ENCODE results near the gene CDC42EP4. TPM values are rescaled to one million over a fixed set of nuclear protein-coding genes. Genes with fewer than 3 reads are reported as not detected.

Gene CDC42EP4
- polyA plus RNA-seq, 6 donors from 2014 or later = 0.09 to 0.21 (median 0.12) TPM; not detected in 2

DNA sequence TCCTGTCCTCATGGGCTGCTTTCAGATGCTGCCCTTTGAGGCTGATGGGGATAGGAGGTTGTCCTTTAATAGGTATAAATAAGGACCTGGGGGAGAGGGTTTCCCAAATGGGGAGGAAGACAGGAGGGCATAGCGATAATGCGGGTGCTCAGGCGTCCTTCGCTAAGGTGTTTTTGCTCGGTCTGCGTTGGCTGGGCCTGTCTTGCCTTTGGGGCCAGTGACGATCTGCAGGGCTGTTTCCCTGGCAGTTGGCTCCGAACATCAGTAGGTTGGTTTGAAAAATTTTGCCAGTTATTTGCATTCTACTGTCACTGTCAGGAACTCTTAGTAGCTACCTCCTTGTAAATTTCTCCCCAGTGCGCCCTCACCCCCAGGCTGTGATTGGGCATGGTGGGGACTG lies 37.8 kb upstream of the CDC42EP4 start:
- no peak overlapping the region for H3K4me3 Mint-ChIP-seq
- H3K27me3 Mint-ChIP-seq = no peaks in the 10 kb centered on the region
- no peaks in the 10 kb centered on the region for H3K9me3 Mint-ChIP-seq
- H3K36me3 Mint-ChIP-seq = peaks cover 9 to 12% of the 10 kb centered on the region in 2 donors
- H3K4me1 Mint-ChIP-seq = no peaks in the 10 kb centered on the region
- ATAC-seq (ENCODE audit: low read depth in 2 of 2) (no peak), DNase-seq (no peak)
- H3K27ac Mint-ChIP-seq = no peak overlapping the region

DNA sequence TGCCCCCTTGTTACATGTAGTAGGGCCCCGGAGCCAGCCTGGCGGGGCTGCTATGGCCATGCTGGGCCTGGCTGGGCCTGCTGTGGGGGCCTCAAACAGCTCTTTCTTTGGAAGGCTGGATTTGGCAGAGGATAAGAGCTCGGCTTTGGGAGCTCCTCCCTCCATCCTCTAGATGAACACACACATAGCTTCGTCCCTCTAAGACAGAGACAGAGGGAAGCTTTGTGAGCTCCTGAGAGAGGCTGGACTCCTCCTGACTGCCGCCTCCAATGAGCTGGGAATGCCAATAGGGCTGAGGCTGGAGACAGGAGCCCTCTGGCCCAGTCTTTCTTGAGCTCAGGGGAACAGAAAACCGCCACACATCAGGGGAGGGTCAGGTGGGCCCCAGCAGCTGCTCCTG lies 37.3 kb upstream of the CDC42EP4 start:
- Mint-ChIP-seq H3K9me3 (no peaks in the 10 kb centered on the region), H3K4me3 (no peak overlapping the region), H3K27ac (peak overlapping the region in 1 of 6 donors; percentile 53), H3K36me3 (peaks cover 9 to 12% of the 10 kb centered on the region in 2 donors), H3K4me1 (no peaks in the 10 kb centered on the region), H3K27me3 (no peaks in the 10 kb centered on the region)
- ATAC-seq (ENCODE audit: low read depth in 2 of 2) (no peak), DNase-seq (no peak)

DNA sequence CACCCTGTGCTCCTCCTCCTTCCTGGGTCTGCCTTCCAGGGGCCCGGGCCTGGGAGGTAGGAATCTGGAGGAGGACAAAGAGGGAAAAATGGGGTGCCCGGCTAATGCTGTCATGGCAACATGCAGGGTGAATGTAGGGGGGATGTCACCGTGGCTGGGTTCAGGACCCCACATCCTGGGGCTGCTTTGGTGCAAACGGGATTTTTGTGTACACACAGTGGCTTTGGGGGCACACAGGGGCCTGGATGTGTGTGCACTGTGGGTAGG lies 37.0 kb upstream of the CDC42EP4 start:
- DNase-seq (no peak), ATAC-seq (ENCODE audit: low read depth in 2 of 2) (no peak)
- no peaks in the 10 kb centered on the region for H3K9me3 Mint-ChIP-seq
- no peak overlapping the region for H3K4me3 Mint-ChIP-seq
- no peaks in the 10 kb centered on the region for H3K4me1 Mint-ChIP-seq
- H3K36me3 Mint-ChIP-seq = peaks cover 9 to 12% of the 10 kb centered on the region in 2 donors
- no peaks in the 10 kb centered on the region for H3K27me3 Mint-ChIP-seq
- peak overlapping the region in 1 of 6 donors; percentile 53 for H3K27ac Mint-ChIP-seq

DNA sequence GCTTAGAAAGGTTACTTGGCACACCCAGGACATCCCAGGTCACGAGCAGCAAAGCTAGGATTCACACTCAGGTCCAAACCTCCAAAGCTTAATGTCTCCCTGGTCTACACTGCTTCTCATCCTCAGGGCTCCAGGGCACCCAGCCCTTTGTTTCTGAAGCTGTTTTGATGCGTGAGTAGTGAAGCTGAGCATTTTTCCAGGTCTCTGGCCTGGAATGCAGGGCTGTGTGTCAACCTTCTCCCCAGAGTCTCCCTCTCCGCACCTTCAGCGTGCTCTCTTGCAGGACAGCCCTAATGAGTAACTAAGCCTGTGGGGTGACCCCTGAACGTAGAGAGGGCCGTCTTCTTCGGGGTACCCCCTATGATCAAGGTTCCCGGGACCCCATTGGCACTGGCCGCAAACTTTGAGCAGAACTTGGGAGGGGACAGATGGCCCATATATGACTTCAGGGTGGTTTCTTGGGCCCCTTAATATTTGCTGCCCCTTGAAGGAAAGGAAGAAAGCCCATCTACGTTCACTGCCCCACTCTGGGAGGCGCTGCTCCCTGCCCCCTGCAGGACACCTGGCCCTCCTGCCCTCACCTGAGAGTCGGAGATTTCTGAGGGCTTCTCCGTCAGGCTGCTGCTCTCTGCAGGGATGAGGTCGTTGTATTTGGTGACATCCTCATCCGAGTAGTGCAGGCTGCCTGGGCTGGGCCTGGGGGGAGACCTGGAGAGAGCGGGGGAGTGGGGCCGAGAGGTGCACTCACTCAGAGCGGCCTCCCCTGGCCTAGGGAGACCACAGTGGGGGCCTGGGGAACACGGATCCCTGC lies 36.4 kb upstream of the CDC42EP4 start:
- H3K27ac Mint-ChIP-seq = peak overlapping the region in 1 of 6 donors; percentile 53
- ATAC-seq (ENCODE audit: low read depth in 2 of 2) (no peak), DNase-seq (no peak)
- H3K4me1 Mint-ChIP-seq = no peaks in the 10 kb centered on the region
- H3K4me3 Mint-ChIP-seq = no peak overlapping the region
- H3K36me3 Mint-ChIP-seq = peaks cover 9 to 12% of the 10 kb centered on the region in 2 donors
- H3K9me3 Mint-ChIP-seq = no peaks in the 10 kb centered on the region
- H3K27me3 Mint-ChIP-seq = no peaks in the 10 kb centered on the region

DNA sequence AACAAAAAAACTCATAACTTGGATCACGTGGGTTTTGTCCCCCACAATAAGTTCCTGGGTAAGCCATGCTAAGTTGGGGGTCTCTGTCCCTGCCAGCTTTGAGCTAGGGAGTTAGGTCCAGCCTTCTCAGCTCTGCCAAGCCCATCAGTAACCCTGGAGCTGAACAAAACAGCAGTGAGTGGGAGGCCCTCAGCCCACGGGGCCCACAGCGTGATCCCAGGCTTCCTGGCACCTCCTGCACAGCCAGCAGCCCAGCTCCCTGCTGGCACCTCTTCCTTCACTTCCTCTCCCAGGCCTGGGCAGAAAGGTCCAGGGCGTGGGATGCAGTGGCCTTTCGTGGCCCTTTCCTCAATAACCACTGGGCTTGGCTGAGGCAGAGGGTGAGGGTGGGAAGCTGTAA lies 35.5 kb upstream of the CDC42EP4 start:
- DNase-seq (no peak), ATAC-seq (ENCODE audit: low read depth in 2 of 2) (no peak)
- H3K4me3 Mint-ChIP-seq = no peak overlapping the region
- no peaks in the 10 kb centered on the region for H3K4me1 Mint-ChIP-seq
- H3K27me3 Mint-ChIP-seq = no peaks in the 10 kb centered on the region
- peaks cover 9 to 12% of the 10 kb centered on the region in 2 donors for H3K36me3 Mint-ChIP-seq
- no peak overlapping the region for H3K27ac Mint-ChIP-seq
- H3K9me3 Mint-ChIP-seq = no peaks in the 10 kb centered on the region

DNA sequence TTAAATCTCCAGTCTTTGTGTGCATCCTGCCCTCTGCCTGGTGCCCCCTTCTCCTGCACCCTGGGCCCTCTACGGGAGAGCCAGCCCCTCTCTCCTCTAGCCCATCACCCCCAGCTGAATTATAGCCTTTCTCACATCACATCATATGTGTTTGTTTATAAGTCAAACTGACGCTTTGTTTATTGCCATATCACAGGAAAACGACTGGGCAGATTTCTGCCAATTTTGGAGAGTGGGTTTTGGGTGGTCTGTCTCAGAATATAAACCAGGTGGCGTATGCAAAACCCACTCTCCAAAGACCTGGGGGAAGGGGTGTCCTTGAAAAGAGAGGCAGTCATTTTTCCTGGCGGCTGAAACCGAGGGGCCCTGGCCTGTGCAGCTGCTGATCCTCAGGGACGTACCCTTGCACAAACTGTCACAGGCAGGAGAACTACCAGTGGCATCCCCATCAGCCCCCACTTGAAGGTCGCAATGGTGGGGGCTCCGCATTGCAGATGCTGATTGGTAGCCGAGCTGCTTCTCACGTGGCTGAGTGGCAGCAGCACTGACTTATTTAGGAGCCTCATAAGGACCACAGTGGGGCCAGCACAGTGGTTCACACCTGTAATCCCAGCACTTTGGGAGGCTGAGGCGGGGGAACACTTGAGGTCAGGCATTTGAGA lies 34.8 kb upstream of the CDC42EP4 start:
- Mint-ChIP-seq H3K4me1 (no peaks in the 10 kb centered on the region), H3K4me3 (peak overlapping the region in 1 of 8 donors; percentile 42), H3K27me3 (no peaks in the 10 kb centered on the region), H3K9me3 (no peaks in the 10 kb centered on the region), H3K36me3 (peaks cover 4 to 12% of the 10 kb centered on the region in 2 donors), H3K27ac (no peak overlapping the region)
- no peak for ATAC-seq (ENCODE audit: low read depth in 2 of 2)
- no peak for DNase-seq

DNA sequence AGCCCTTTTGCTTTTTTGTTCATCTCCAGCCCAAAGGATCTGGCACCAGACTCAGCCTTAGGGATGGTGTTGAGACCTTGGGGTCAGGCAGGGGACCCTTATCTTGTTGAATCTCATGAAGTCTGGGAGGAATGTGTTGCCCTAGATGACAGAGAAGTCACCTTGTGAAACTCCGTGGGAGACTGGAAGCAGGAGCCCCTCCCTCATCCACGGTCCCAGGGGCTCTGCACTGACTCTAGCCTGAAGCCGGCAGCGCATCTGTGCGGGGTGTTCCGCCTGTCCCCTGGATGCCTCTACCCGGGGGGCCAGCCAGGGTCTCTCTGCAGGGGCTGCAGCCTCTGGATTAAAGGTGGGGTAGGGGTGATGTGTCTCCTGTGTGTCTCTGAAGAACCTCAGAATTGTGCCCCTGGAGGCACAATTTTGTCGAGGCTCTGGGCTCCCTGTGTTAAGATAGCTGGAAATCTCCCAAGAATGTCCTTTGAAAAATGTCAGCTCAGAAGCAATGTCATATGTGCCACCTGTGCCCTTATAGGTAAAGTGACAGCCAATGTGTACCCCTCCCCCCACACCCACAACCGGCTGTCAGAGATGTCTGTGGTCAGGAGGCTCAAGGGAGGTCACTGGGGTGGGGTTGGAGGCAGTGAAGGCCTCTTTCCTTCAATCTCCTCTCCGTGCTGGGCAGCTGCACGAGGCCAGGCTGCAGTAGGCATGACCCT lies 32.1 kb upstream of the CDC42EP4 start:
- ATAC-seq (ENCODE audit: low read depth in 2 of 2) (no peak), DNase-seq (no peak)
- no peaks in the 10 kb centered on the region for H3K27me3 Mint-ChIP-seq
- no peaks in the 10 kb centered on the region for H3K9me3 Mint-ChIP-seq
- H3K27ac Mint-ChIP-seq = peak overlapping the region in 1 of 6 donors; percentile 9
- H3K4me3 Mint-ChIP-seq = no peak overlapping the region
- no peaks in the 10 kb centered on the region for H3K4me1 Mint-ChIP-seq
- H3K36me3 Mint-ChIP-seq = peaks cover 0 to 12% of the 10 kb centered on the region in 2 donors

DNA sequence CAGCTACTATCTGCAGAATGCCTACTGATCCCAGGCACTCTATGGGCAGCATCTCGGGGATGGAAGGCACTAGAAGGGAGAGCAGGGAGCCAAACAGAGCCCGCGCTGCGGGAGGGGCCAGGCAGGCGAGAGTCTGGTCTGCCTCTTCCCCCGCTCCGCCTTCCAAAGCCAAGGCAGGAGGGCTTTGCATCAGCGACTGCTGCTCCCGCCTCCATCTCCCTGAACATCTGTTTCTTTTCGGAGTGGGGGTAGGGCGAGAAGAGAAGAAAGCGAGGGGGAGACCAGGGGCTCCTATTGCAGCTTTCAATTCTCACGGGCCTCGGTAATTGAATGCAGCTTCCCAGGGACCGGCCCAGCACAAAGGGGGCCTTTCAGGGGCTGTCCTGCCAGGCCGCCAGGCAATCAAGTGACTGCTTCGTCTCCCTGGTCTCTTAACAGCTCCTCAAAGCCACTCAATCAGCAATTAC lies 31.4 kb upstream of the CDC42EP4 start:
- DNase-seq = no peak
- H3K4me3 Mint-ChIP-seq = no peak overlapping the region
- peaks cover 0 to 12% of the 10 kb centered on the region in 2 donors for H3K36me3 Mint-ChIP-seq
- ATAC-seq (ENCODE audit: low read depth in 2 of 2) = no peak
- no peak overlapping the region for H3K27ac Mint-ChIP-seq
- H3K27me3 Mint-ChIP-seq = no peaks in the 10 kb centered on the region
- H3K9me3 Mint-ChIP-seq = no peaks in the 10 kb centered on the region
- H3K4me1 Mint-ChIP-seq = no peaks in the 10 kb centered on the region

DNA sequence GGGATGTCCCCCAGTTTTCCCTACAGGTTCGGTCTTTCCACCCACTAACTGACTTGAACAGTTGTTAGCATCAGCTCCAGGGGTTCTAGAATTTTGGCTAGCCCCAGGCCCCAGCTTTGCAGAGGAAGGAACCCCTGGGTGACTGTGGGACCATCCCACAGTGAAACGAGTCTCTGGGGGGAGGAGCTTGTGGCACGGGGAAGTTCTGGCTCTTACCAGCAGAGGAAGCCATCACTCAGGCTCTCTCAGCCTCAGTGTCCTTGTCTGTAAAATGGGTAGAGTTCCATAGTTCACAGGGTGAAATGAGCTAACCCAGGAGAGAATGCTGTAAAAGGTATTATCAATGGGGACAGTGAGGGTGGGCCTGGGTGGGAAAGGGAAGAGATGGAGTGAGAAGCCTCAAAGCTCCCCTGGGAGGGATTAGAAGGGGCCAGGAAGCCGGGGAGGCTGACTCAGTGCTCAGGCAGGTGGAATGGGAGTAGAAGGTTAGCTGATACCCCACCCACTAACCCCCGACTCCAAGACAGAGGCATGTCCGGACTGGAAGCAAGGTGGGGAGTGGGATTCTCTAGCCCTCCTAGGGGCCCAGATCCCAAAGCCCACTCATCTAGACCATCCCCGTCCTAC lies 30.9 kb upstream of the CDC42EP4 start:
- no peaks in the 10 kb centered on the region for H3K4me1 Mint-ChIP-seq
- ATAC-seq (ENCODE audit: low read depth in 2 of 2) (no peak), DNase-seq (no peak)
- peaks cover 0 to 12% of the 10 kb centered on the region in 2 donors for H3K36me3 Mint-ChIP-seq
- H3K27me3 Mint-ChIP-seq = no peaks in the 10 kb centered on the region
- H3K27ac Mint-ChIP-seq = no peak overlapping the region
- H3K9me3 Mint-ChIP-seq = no peaks in the 10 kb centered on the region
- H3K4me3 Mint-ChIP-seq = no peak overlapping the region

DNA sequence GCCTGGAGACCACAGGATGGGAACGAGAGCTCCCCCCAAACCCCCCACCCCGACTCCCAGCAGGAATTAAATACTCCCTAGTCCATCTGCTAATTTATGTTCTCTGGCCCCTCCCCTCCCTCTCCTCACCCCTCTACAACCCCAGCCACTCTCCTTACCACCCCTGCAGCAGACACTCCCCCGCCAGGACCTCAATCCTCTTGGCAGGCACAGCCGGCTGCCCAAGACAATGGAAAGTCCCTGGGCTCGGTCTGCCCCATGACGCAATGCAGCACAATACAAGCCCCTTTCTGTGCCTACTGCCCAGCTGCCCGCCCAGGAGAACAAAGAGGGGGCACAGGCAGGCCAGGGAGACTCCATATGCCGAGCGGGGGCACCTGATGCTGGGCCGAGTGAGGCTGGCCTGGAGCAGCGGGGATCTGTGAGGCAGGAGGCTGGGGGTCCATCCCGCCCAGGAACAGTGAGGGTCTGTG lies 30.3 kb upstream of the CDC42EP4 start:
- Mint-ChIP-seq H3K4me3 (no peak overlapping the region), H3K36me3 (peaks cover 0 to 12% of the 10 kb centered on the region in 2 donors), H3K9me3 (no peaks in the 10 kb centered on the region), H3K4me1 (no peaks in the 10 kb centered on the region), H3K27me3 (no peaks in the 10 kb centered on the region), H3K27ac (peak overlapping the region in 1 of 6 donors; percentile 52)
- ATAC-seq (ENCODE audit: low read depth in 2 of 2) = no peak
- no peak for DNase-seq

DNA sequence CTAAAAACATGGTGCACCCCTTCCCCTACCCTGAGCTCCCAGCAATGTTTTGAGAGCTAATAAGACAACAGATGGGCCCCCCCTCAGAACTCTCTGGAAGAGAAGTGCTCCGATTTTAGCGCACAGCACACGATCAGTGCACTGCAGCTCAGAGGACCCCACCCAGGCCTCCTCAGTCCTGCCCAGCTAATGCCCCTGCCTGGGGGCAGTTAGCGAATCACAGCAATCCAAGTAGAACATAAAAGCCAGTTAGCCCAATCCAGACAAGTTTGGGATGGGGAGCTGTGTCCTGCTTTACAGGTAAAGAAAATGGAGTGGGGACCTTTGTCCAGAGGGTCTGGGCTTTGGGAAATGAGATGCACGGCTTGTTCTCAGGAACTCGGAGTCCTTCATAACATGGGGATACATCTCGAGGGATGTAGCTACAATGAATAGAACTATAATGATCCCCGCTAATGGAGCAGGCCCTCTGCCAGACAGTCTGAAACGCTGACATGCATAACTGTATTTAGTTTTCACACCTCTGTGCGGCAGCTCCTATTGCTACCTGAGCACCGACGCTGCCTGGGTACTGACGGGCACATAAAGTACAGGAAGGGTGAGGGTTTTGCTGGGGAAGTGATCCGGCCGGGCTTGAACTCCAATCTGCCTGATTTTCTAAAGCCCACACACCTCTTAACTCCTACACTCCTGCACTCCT lies 29.7 kb upstream of the CDC42EP4 start:
- H3K27ac Mint-ChIP-seq = no peak overlapping the region
- H3K4me1 Mint-ChIP-seq = no peaks in the 10 kb centered on the region
- peaks cover 0 to 12% of the 10 kb centered on the region in 2 donors for H3K36me3 Mint-ChIP-seq
- no peak for ATAC-seq (ENCODE audit: low read depth in 2 of 2)
- no peaks in the 10 kb centered on the region for H3K9me3 Mint-ChIP-seq
- no peaks in the 10 kb centered on the region for H3K27me3 Mint-ChIP-seq
- DNase-seq = no peak
- H3K4me3 Mint-ChIP-seq = no peak overlapping the region

DNA sequence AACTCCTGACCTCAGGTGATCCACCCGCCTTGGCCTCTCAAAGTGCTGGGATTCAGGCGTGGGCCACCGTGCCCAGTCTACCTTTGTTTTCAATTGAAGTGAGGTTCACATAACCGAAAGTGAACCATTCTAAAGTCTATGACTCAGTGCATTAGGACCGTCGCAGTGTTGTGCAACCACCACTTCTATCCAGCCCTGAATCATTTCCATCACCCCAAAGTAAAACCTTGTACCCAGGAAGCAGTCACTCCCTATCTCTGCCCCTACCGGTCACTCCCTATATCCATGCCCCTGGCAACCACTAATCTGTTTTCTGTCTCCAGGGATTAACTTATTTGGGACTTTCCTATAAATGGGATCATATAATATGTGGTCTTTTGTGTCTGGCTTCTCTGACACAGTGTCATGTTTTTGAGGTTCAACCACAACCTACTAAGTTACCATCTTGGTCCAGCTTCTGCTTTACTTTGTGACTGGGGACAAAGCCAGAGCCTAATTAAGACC lies 28.3 kb upstream of the CDC42EP4 start:
- H3K27ac Mint-ChIP-seq = peak overlapping the region in 4 of 6 donors; percentile 27 to 69 (median 54)
- no peaks in the 10 kb centered on the region for H3K36me3 Mint-ChIP-seq
- DNase-seq (no peak), ATAC-seq (ENCODE audit: low read depth in 2 of 2) (no peak)
- no peaks in the 10 kb centered on the region for H3K4me1 Mint-ChIP-seq
- no peak overlapping the region for H3K4me3 Mint-ChIP-seq
- no peaks in the 10 kb centered on the region for H3K27me3 Mint-ChIP-seq
- H3K9me3 Mint-ChIP-seq = no peaks in the 10 kb centered on the region
